GM23338 (cell line): ENCODE results near the gene DUSP9. TPM values are rescaled to one million over a fixed set of nuclear protein-coding genes. Genes with fewer than 3 reads are reported as not detected.

ENCODE experiments used
- ATAC-seq: fragments of 200-7000 bp; cut with Tn5 transposase; 3 replicates; pipeline ENCODE4 v1.9.1; 2020
- DNase-seq: peaks from one replicate; pipeline ENCODE4 v3.0.0-alpha.2; 2015; ENCODE audit warnings: low spot score
- H2AFZ ChIP-seq: fragments of 200-600 bp; sonication (generic); 2 replicates; pipeline ENCODE4 v1.8.0; 2016; ENCODE audit warnings: antibody characterized with exemption, mild to moderate bottlenecking, moderate library complexity
- H3F3A ChIP-seq: fragments of 200-600 bp; sonication (generic); replicated peaks from 2 replicates; pipeline ENCODE4 v1.8.0; 2017; ENCODE audit warnings: antibody characterized with exemption, mixed run types, low read depth
- H3K27ac ChIP-seq: fragments of 200-600 bp; sonication (generic); 2 replicates; pipeline ENCODE4 v1.6.1; 2016; ENCODE audit warnings: low read depth
- H3K27me3 ChIP-seq: fragments of 200-600 bp; sonication (generic); 2 replicates; pipeline ENCODE4 v1.8.0; 2016; ENCODE audit warnings: mild to moderate bottlenecking, mixed run types, moderate library complexity; ENCODE audit not compliant: insufficient read depth
- H3K36me3 ChIP-seq: fragments of 200-600 bp; sonication (generic); 2 replicates; pipeline ENCODE4 v1.8.0; 2016; ENCODE audit warnings: mild to moderate bottlenecking; ENCODE audit not compliant: insufficient read depth
- H3K4me1 ChIP-seq: fragments of 200-600 bp; sonication (generic); 2 replicates; pipeline ENCODE4 v1.8.0; 2016; ENCODE audit warnings: mild to moderate bottlenecking, moderate library complexity; ENCODE audit not compliant: insufficient read depth
- H3K4me2 ChIP-seq: fragments of 200-600 bp; sonication (generic); 2 replicates; pipeline ENCODE4 v1.7.1; 2017; ENCODE audit warnings: mixed run types
- H3K4me3 ChIP-seq: fragments of 200-600 bp; sonication (generic); 2 replicates; pipeline ENCODE4 v1.6.1; 2016; ENCODE audit warnings: mixed run types
- H3K79me2 ChIP-seq: fragments of 200-600 bp; sonication (generic); replicated peaks from 2 replicates; pipeline ENCODE4 v1.8.0; 2017; ENCODE audit warnings: mild to moderate bottlenecking; ENCODE audit not compliant: insufficient read depth
- H3K9me2 ChIP-seq: fragments of 200-600 bp; sonication (generic); 2 replicates; pipeline ENCODE4 v1.8.0; 2017; ENCODE audit not compliant: insufficient read depth
- H4K20me1 ChIP-seq: fragments of 200-600 bp; sonication (generic); replicated peaks from 2 replicates; pipeline ENCODE4 v1.8.0; 2017; ENCODE audit warnings: mild to moderate bottlenecking; ENCODE audit not compliant: insufficient read depth
- H3K27ac Mint-ChIP-seq: 2 replicates; pipeline ENCODE4 v1.8.0; 2020; ENCODE audit warnings: inconsistent platforms, mild to moderate bottlenecking, moderate library complexity, mixed read lengths
- H3K27me3 Mint-ChIP-seq: 3 replicates; pipeline ENCODE4 v1.8.0; 2022; ENCODE audit warnings: low read depth, mild to moderate bottlenecking, moderate library complexity, mixed read lengths, inconsistent platforms; ENCODE audit not compliant: insufficient read depth, poor library complexity
- H3K36me3 Mint-ChIP-seq: 3 replicates; pipeline ENCODE4 v1.8.0; 2021; ENCODE audit warnings: low read depth, mild to moderate bottlenecking, inconsistent platforms, moderate library complexity, mixed read lengths
- H3K4me1 Mint-ChIP-seq: 3 replicates; pipeline ENCODE4 v1.8.0; 2020; ENCODE audit warnings: mild to moderate bottlenecking, inconsistent platforms, mixed read lengths
- H3K4me3 Mint-ChIP-seq: 3 replicates; pipeline ENCODE4 v1.8.0; 2021; ENCODE audit warnings: moderate library complexity, mild to moderate bottlenecking, inconsistent platforms, mixed read lengths
- H3K9me3 Mint-ChIP-seq: 3 replicates; pipeline ENCODE4 v1.8.0; 2020; ENCODE audit warnings: moderate library complexity, mild to moderate bottlenecking, inconsistent platforms, mixed read lengths
- CREB1 ChIP-seq: fragments of 250-450 bp; sonication (Bioruptor Pico); IDR thresholded peaks from 2 replicates; pipeline ENCODE4 v1.5.0; 2020; ENCODE audit warnings: low read depth, mild to moderate bottlenecking, moderate library complexity
- CTCF ChIP-seq, 2 experiments: fragments of 200-600 bp in 1 of 2; sonication (generic) in 1 of 2; conservative IDR thresholded peaks; 2 replicates each; pipeline versions ENCODE4 v1.5.1 to v1.6.1; 2016 to 2017; ENCODE audit warnings: antibody characterized with exemption in 2 of 2, low read depth in 2 of 2, mild to moderate bottlenecking in 2 of 2, moderate library complexity in 1 of 2
- ETS1 ChIP-seq: IDR thresholded peaks from 2 replicates; pipeline ENCODE4 v1.6.1; 2016; ENCODE audit warnings: antibody characterized with exemption
- EZH2 ChIP-seq: fragments of 200-600 bp; sonication (generic); IDR thresholded peaks from one replicate; pipeline ENCODE4 v1.8.0; 2017; ENCODE audit warnings: antibody characterized with exemption, mild to moderate bottlenecking, low read depth; ENCODE audit not compliant: unreplicated experiment
- EZH2phosphoT487 ChIP-seq: fragments of 200-600 bp; sonication (generic); IDR thresholded peaks from one replicate; pipeline ENCODE4 v1.8.1; 2018; ENCODE audit warnings: antibody characterized with exemption; ENCODE audit not compliant: unreplicated experiment
- JUNB ChIP-seq: IDR thresholded peaks from one replicate; pipeline ENCODE4 v1.6.1; 2016; ENCODE audit warnings: antibody characterized with exemption; ENCODE audit not compliant: unreplicated experiment
- NANOG ChIP-seq: IDR thresholded peaks from 2 replicates; pipeline ENCODE4 v1.6.1; 2016; ENCODE audit warnings: antibody characterized with exemption, borderline replicate concordance
- POLR2AphosphoS5 ChIP-seq: IDR thresholded peaks from 2 replicates; pipeline ENCODE4 v1.6.1; 2016; ENCODE audit warnings: antibody characterized with exemption, low read depth
- REST ChIP-seq: IDR thresholded peaks from one replicate; pipeline ENCODE4 v1.6.1; 2018; ENCODE audit warnings: antibody characterized with exemption; ENCODE audit not compliant: unreplicated experiment
- STAT1 ChIP-seq: IDR thresholded peaks from one replicate; pipeline ENCODE4 v1.6.1; 2016; ENCODE audit warnings: antibody characterized with exemption; ENCODE audit not compliant: unreplicated experiment
- ZNF114 ChIP-seq: fragments of 250-450 bp; sonication (Bioruptor Pico); IDR thresholded peaks from 2 replicates; pipeline ENCODE4 v1.5.0; 2020; ENCODE audit warnings: mild to moderate bottlenecking, moderate library complexity
- ZNF331 ChIP-seq: fragments of 250-450 bp; sonication (Bioruptor Pico); IDR thresholded peaks from 2 replicates; pipeline ENCODE4 v1.5.0; 2020; ENCODE audit warnings: low read depth, mild to moderate bottlenecking, moderate library complexity
- polyA plus RNA-seq: library from polyadenylated mRNA; unstranded; fragments of >200 nt; fragmentation: Nextera tagmentation; extraction: Ambion mirVana; gene quantifications from 2 replicates; pipeline ENCODE4 v1.2.1, GENCODE V29; 2016
- total RNA-seq: library from RNA; depleted of rRNA; stranded (reverse); fragments of >200 nt; shearing (Covaris generic); gene quantifications from 2 replicates; pipeline ENCODE4 v1.2.3, GENCODE V29; 2014

DUSP9 gene
- total and polyA plus RNA-seq, 2 experiments from 2014 or later, result 0.71 to 3.9 TPM

GRCh38 chrX:153685156-153685536 is 38.1 kb downstream of the DUSP9 start (continued):
- no peak for TF ChIP-seq CTCF (conservative IDR thresholded peaks at IDR 0.05; ENCODE audit: low read depth in 2 of 2)
- TF ChIP-seq JUNB, result no peak
- TF ChIP-seq REST, result no peak
- TF ChIP-seq ETS1, result no peak
- TF ChIP-seq EZH2, result no peak
- TF ChIP-seq ZNF114 (CRISPR knock-in tag), result no peak
- no peak for TF ChIP-seq NANOG
- no peak for TF ChIP-seq CREB1 (CRISPR knock-in tag)
- TF ChIP-seq EZH2phosphoT487, result no peak
- TF ChIP-seq STAT1, result no peak
- no peak for TF ChIP-seq POLR2AphosphoS5
- no peak for TF ChIP-seq ZNF331 (CRISPR knock-in tag)

GRCh38 chrX:153685751-153686696 is 39.0 kb downstream of the DUSP9 start:
- TF ChIP-seq ZNF114 (CRISPR knock-in tag) (no peak), CREB1 (CRISPR knock-in tag) (no peak)
- Histone ChIP-seq H3K4me1 (peaks cover 3% of the 10 kb centered on the region; the same call in 1 of the 2 replicates), H3K9me2 (no peaks in the 10 kb centered on the region), H3K36me3 (no peaks in the 10 kb centered on the region), H3K27ac (no peak overlapping the region), H4K20me1 (no peaks in the 10 kb centered on the region), H2AFZ (no peak overlapping the region), H3K4me2 (peak overlapping the region; percentile 70; the same call in 1 of the 2 replicates), H3K27me3 (no peaks in the 10 kb centered on the region), H3F3A (no peaks in the 10 kb centered on the region), H3K4me3 (0 out of 2 replicates have a peak overlapping the region, but pooled peaks have one; percentile 20), H3K79me2 (no peaks in the 10 kb centered on the region)
- Mint-ChIP-seq H3K4me3 (peak overlapping the region; percentile 50), H3K9me3 (peaks cover 17% of the 10 kb centered on the region), H3K27ac (no peak overlapping the region), H3K4me1 (peaks cover 16% of the 10 kb centered on the region), H3K27me3 (peaks cover 5% of the 10 kb centered on the region), H3K36me3 (peaks cover 13% of the 10 kb centered on the region; the same call in 2 of the 3 replicates)
- no peak for ATAC-seq
- DNase-seq, result no peak
